ENCODE results near the gene STK40. TPM values are rescaled to one million over a fixed set of nuclear protein-coding genes. Genes with fewer than 3 reads are reported as not detected.

STK40 gene
- total and polyA plus RNA-seq, 9 of the 15 experiments (the other 6 are each of a cell fraction or from before 2014, with no cell fraction given), result 0.69 to 94.3 (median 39.1) TPM

- TF ChIP-seq ZBTB40 (IDR thresholded peaks at IDR 0.05) (peak; percentile 94), ZBTB40 (CRISPR knock-in tag; IDR thresholded peaks at IDR 0.05) (no peak), PHB (CRISPR knock-in tag; IDR thresholded peaks at IDR 0.05) (no peak), VEZF1 (CRISPR knock-in tag; IDR thresholded peaks at IDR 0.05) (peak; percentile 94), RBM22 (IDR thresholded peaks at IDR 0.05; ENCODE audit: low read depth, low read length, poor library complexity, severe bottlenecking) (no peak), MNT (conservative IDR thresholded peaks at IDR 0.05) (peak; percentile 80 to 85), ARID2 (IDR thresholded peaks at IDR 0.05) (no peak), NELFE (IDR thresholded peaks at IDR 0.05; ENCODE audit: insufficient read depth, insufficient read length) (no peak), NRF1 (conservative IDR thresholded peaks at IDR 0.05 in 1 of 2, IDR thresholded peaks at IDR 0.05 in 1 of 2) (peak; percentile 14 to 16; a peak in 1 of 4 replicates), PHB2 (IDR thresholded peaks at IDR 0.05; ENCODE audit: low read depth) (no peak), ARID1B (IDR thresholded peaks at IDR 0.05) (no peak), SMAD1 (IDR thresholded peaks at IDR 0.05; ENCODE audit: low read depth, low read length, partially characterized antibody) (peak; percentile 24), KDM4B (IDR thresholded peaks at IDR 0.05; ENCODE audit: borderline replicate concordance in 2 of 2, low read depth in 1 of 2) (0 out of 4 replicates have a peak, but pooled peaks of 1 of the 2 experiments have one; percentile 74), CTBP1 (IDR thresholded peaks at IDR 0.05; ENCODE audit: borderline replicate concordance) (peak; percentile 53; the same call in 1 of the 2 replicates), LARP7 (IDR thresholded peaks at IDR 0.05) (no peak), RAD51 (IDR thresholded peaks at IDR 0.05; ENCODE audit: borderline replicate concordance, low read depth) (peak; percentile 79)
Measured at GRCh38 chr1:36400825-36401601, 15.3 kb upstream of the STK40 start (continued).
